ACHN (cell line): ENCODE data around the gene TMF1.

Source experiments
- DNase-seq: peaks from one replicate; pipeline ENCODE4 v3.0.0-alpha.2; 2015
- in situ Hi-C: cut with HindIII; loops from 2 replicates; pipeline ENCODE4 v1.10.0; 2017; ENCODE audit warnings: low sequenced_read_pairs, low pct_ligation_motif_present, low pct_unique_long_range_greater_than_20kb

The TMF1 gene

GRCh38 chr3:69081583-69082262, 29.6 kb upstream of the TMF1 start:
- in situ Hi-C loops, result no loop called here
- peak; percentile 71 for DNase-seq

GRCh38 chr3:69080233-69080920, 28.2 kb upstream of the TMF1 start, which contains the start of gene UBA3:
TSS of gene UBA3 (minus strand) at chr3:69080365. CDS start at chr3:69080353, 12 bp downstream.
- DNase-seq, result peak; percentile 85
- in situ Hi-C loops, result no loop called here

- no peak for DNase-seq
- in situ Hi-C loops, result no loop called here
Measured at GRCh38 chr3:69079269-69080159, 27.4 kb upstream of the TMF1 start.

- in situ Hi-C loops, result no loop called here
- no peak for DNase-seq
Measured at GRCh38 chr3:69072928-69073327, 20.8 kb upstream of the TMF1 start.

GRCh38 chr3:69066121-69066520, 14.0 kb upstream of the TMF1 start:
- no peak for DNase-seq
- in situ Hi-C loops, result no loop called here

GRCh38 chr3:69065318-69065964, 13.3 kb upstream of the TMF1 start:
- no peak for DNase-seq
- in situ Hi-C loops, result no loop called here

- DNase-seq, result no peak
Measured at GRCh38 chr3:69063636-69064035, 11.5 kb upstream of the TMF1 start.

GRCh38 chr3:69059688-69060087, 7.6 kb upstream of the TMF1 start:
- in situ Hi-C loops, result no loop called here
- no peak for DNase-seq

More at GRCh38 chr3:69063636-69064035, 11.5 kb upstream of the TMF1 start:
- in situ Hi-C loops, result no loop called here

- no peak for DNase-seq
- in situ Hi-C loops, result no loop called here
Measured at GRCh38 chr3:69058947-69059224, 6.8 kb upstream of the TMF1 start.

GRCh38 chr3:69058180-69058946, 6.2 kb upstream of the TMF1 start:
- in situ Hi-C loops, result no loop called here
- no peak for DNase-seq

- in situ Hi-C loops, result no loop called here
- no peak for DNase-seq
Measured at GRCh38 chr3:69052472-69052898, 352 bp upstream of the TMF1 start.

GRCh38 chr3:69048990-69049389, 3.1 kb downstream of the TMF1 start:
- DNase-seq, result no peak
- in situ Hi-C loops, result no loop called here

GRCh38 chr3:69044608-69045007, 7.5 kb downstream of the TMF1 start:
- in situ Hi-C loops, result no loop called here
- no peak for DNase-seq

GRCh38 chr3:69033470-69033869, 18.7 kb downstream of the TMF1 start:
- DNase-seq, result no peak
- in situ Hi-C loops, result no loop called here

- DNase-seq, result no peak
- in situ Hi-C loops, result no loop called here
Measured at GRCh38 chr3:69032737-69033136, 19.4 kb downstream of the TMF1 start.

- no peak for DNase-seq
Measured at GRCh38 chr3:69032142-69032541, 20.0 kb downstream of the TMF1 start.

GRCh38 chr3:69031635-69032034, 20.5 kb downstream of the TMF1 start:
- in situ Hi-C loops, result no loop called here
- no peak for DNase-seq

More at GRCh38 chr3:69032142-69032541, 20.0 kb downstream of the TMF1 start:
- in situ Hi-C loops, result no loop called here

- in situ Hi-C loops, result no loop called here
- DNase-seq, result no peak
Measured at GRCh38 chr3:69020857-69021256, 31.3 kb downstream of the TMF1 start.
